Fibroblast of the conjunctiva (primary cell): ENCODE data around the gene DICER1.

ENCODE experiments used
- DNase-seq: peaks from one replicate; pipeline ENCODE4 v3.0.0-alpha.2; 2010; ENCODE audit warnings: low read depth

The DICER1 gene

DNA sequence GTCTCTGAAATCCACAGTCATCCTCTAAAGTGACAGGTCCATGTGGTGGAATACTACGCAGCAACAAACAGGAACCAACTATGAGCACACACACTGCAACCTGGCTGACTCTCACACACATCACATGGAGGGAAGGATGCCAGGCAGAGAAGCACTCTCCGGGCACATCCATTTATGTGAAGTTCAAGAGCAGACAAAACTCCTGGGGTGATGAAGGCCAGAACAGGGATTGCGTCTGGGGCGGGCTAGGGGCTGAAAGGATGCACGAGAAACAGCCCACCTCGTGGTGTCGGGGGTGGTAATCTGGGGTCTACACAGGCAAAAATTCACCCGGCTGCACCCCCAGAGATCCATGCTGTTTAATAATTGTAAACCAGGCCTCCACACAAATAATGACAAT lies 100.2 kb downstream of the DICER1 start:
- DNase-seq, result no peak

DNA sequence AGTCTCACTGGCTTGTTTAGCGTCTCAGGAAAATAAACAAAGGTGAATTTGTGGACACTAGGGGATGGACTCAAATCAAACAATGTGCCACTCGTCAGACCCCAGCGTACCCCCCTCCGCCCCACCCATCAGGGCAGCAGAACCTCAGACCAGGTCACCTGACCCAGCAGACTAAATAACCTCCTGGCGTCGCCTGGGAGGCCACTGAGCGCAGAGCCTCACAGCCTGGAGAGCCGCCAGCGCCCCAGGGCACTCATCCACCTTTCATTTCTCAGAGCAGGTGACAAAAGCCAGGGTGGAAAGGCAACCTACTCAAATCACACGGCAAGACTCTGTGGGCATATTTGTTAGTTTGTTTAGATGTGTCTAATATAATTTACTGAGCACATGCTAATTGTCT lies 100.9 kb downstream of the DICER1 start:
- DNase-seq, result no peak

DNA sequence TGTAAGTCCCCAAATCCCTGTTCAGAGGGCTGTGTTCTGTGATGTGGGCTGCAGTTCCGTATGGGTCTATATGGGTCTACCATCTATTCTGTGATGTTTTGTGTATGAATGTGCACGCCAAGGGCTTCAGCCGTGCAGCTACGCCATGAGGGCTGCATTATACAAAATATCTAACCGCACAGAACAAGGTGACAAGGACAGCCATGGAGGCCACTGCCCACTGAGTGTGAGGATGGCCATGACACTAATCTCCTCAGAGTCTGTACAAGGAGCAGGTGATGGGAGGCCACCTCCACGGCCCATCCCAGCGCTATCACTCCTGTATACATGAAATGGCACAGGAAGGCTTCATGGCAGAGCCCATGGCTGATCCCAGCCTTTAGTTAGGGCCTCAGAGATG lies 102.0 kb downstream of the DICER1 start:
- DNase-seq, result no peak

DNA sequence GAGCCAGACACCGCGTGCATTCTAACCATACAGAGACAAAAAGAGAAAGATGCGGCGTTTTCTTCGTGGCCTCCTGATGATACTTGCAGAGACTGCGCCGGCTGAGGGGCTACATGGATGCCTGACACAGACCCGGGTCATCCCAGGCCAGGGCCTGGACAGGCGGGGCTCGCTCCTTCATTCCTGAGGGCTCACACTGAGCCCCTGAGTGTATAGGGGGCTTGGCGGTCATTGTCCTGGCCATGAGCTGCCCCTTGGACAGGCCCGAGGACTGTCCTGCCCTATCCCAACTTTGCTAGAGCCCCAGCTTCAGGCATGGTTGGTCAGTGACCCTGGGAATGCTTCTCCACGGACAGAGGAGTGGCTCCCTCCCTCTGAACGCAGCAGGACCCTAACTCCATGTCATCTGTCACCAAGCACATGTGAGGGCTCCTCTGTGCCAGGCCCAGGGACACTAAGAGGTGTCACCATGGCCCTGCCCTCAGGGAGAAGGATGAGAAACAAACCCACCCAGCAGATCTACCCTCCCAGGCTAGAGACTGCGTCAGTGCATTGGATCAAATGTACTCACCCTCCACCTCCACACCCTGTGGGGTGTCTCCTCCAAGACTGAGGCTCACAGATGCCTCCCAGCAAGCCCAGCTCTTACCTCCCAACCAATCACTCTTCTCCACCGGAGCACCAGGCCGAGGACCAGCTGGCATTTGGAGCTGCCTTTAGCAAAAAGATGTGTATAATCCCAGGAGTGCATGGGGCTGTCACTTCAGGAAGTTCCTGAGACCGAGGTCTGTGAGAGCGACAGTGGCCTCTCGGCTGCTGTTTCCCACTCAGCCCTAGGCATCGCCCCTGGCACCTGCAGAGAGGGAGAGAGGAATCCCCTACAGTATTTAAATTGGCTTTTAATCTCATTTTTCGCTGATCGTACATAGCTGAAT lies 102.7 kb downstream of the DICER1 start:
- DNase-seq, result no peak

DNA sequence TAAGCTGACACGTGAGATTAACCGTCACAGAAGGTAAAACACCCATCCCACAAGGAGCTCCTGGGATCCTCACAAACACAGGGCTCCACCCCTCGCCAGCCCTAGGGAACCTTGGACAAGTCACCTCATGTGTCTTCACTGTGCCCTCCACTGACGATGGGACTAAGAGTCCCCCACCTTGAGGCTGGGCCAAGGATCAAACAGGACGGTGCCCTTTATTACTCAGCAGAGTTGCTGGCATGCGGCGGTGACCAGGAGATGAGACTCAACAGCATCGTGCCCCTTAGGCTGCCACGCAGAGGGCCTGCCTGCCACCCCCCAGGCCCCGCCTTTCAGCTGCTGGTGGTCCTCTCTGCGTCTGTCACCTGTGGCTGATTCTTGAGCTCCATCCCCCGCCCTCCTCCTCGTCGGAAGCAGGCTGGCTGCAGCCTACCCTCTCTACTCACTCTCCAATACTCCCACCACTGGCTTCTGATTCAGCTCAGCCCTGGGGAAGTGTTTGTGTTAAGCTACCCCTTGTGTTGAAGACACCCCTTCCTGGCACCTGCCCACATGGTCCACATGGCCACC lies 105.2 kb downstream of the DICER1 start:
- DNase-seq, result no peak

DNA sequence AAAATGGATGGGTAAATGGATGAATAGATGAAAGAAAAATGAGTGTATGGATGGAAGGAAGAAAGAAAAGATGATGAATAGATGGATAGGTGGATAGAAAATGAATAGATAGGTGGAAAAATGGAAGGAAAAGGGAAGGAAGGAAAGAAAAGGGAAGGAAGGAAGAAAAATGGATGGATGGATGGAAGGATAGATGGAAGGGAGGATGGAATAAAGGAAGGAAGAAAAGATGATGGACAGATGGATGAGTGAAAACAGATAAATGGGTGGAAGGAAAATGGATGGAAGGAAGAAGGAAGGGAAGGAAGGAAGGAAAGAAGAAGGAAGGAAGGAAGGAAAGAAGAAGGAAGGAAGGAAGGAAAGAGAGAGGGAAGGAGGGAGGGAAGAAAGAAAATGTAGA lies 107.4 kb downstream of the DICER1 start:
- DNase-seq, result no peak

DNA sequence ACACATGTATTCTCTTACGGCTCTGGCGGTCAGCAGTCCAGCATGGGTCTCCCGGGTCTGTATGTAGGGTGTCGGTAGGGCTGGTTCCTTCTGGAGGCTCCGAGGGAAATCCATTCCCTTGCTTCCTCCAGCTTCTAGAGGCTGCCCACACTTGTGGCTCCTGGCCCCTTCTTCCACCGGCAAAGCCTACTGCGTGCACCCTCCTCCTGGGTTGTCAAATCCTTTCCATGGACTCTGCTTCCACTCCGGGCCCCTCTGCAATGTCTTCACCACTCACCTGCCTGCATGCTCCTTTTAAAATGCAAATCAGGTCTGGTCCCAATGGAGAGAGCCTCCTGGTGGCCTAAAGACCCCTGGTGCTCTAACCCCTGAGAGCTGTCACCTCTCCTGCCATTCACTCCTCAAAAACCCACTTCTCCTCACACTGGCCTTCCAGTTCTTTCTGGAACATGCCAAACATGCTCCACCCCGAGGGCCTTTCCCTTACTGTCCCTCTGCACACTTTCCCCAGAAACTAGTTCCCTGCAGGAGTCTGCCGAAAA lies 108.5 kb downstream of the DICER1 start:
- DNase-seq, result no peak

DNA sequence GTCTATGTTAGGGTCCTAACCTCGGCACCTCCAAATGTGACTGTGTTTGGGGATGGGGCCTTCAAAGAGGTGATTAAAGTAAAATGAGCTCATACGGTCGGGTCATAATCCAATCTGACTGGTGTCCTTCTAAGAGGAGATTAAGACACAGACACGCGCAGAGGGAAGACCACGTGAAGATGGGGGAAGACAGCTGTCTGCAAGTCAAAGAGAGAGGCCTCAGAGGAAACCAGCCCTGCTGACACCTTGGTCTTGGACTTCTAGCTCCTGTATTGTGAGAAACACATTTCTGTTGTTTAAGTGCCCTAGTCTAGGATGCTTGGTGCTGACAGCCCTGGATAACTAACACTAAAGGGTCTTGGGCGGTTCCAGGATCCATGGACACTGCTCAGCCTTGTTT lies 109.6 kb downstream of the DICER1 start:
- DNase-seq, result no peak

DNA sequence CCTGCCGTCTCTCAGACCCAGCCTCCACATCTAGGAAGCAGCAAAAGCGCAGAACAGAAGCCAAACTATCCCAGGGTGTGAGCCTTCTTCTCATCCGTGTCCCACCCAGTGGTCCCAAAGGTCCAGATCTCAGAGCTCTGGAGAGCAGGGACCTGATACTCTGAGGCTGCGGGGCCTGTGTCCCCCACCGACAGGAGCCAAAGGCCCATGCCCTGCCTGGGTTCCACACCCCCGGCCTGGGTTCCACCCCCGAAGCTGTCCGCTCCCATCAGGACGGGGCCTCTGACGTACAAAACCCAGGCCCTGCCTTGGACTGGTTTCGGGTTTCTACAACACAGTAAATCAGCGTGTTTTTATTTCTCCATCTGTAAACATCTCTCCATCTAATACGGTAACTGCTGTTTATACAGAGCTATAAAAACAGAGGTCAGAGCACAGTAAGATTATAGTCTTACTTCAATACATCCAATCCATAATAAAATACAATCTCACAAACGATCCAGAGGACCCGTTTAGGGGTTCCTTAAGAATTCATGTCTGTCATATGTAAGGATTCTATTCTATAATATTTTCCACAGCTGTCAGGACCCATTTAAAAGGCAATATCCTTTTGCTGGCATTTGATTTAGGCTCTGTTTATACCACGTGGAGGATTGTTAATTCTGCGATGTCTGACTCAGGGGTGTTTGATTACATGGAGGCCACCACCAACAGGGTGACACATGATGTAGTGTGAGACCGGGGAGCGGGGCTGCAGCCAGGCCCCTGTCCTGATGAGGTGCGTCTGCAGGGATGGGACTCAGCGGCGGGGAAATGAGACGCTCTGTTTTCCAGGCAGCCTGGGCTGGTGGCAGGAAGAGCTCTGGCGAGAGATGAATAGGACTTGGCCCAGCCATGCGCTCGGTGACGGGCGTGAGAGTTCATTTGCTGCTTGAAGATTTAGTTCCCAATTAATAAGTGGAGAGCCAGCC lies 110.3 kb downstream of the DICER1 start:
- no peak for DNase-seq

DNA sequence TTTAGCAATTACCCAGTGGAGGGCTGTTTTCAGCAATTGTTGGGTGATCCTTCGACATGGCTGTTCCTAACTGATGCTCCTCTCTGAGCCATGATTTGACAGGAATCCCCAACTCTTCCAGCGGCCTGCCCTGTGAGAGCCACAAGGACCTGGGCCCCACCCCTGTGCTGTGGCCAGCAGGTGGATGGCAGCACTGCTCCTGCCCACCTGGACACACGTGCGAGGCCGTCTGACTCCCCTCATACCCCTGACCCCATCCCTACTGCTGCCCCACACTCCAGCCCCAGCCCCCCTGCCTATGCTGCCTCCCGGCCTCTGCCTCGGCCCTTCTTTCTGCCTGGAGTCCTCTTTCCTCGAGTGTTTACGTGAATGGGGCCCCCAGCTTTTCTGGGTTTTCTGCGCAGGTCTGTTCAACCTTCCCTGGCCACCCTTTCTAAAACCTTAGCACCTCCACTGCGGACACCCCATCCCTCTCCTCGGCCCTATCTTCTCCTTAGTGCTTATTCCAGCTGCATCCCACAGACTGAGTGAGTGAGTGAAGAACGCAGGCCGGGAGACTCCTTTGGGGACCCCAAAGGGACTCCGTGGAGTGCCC lies 111.4 kb downstream of the DICER1 start:
- DNase-seq, result no peak

DNA sequence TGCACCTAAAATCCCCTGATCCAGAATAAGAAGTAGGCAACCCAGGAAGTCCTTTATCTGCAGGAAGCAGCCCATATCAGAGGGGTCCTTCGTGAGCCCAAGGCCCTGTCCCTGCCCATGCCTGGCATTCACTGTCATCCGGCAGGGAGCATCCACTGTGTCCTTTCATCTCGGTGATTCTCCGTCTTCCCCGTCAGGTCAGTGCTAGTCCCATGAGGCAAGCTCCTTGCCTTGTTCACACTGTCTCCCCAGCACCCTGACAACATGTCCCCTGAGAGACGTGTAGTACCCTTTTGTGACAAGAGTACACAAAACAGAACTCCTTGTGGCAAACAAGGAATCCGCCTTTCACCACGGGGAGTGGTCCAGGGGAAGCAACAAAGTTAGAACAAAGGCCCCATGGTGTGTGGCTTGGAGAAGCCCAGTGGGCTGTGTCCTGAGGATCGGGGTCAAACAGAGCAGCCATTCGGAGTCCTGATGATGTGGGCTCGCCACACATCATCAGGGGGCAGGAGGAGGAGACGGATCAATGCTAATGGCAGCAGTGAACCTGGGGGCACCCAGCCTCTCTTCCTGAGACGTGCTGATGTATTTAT lies 112.1 kb downstream of the DICER1 start:
- no peak for DNase-seq

DNA sequence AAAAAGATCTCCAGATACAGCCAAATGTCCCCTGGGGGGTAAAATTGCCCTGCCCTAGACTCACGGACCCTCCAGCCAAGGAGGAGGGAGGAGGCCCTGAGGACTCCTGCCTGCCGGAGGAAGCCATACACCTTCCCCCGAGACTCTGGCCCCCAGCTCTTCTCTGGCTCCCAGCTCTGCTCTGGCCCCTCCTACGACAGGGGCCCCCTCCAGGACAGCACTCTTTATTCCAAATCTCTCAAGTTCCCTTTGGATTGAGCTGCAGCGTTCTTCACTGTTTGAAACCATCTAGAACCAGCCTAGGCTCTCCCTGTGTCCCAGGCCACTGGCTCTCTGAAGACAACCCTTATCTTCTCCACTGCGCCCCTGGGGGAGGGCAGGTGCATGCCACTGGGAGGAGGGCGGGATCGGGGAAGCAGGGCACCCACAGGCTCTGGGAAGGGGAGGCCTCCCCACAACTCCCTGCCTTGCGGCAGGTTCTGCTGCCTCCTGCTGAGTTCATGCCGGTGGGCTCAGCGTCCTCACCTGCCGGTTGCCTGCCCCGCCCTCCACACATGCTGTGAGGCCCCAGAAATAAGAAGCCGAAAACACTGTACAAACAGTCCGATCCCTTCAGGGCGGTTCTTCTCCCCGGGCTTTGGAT lies 112.7 kb downstream of the DICER1 start:
- no peak for DNase-seq

DNA sequence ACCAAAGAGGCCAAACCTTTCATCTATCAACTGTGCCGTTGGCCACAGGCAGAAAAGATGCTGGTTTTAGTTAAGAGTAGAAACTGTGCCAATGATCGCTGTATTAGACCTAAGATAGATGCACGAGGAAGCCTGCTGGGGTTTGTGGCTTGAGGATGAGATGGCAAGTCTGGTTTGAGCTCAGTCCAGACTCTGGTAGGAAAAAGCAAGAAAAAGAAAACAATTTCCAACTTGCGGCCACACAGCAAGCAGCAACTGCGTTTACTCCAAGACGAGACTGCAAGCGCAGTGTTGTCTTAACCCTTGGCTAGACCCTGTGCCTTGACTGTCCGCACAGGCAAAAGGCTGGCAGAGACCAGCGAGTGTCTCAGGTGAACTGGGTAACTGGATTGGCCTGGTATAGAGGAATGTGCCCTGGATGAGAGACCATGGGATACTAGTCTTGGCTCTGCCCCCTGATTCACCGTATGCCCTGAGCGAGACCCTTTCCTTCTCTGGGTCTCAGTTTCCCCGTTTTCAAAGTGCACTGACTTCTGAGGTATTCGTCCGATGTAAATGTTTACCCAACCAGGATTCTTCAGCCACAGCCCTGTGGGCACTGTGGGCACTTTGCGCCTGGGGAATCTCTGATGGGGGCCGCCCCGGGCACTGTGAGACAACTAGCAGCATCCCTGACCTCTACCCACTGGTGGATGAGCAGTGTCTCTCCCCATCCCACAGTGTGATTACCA lies 113.4 kb downstream of the DICER1 start:
- no peak for DNase-seq

DNA sequence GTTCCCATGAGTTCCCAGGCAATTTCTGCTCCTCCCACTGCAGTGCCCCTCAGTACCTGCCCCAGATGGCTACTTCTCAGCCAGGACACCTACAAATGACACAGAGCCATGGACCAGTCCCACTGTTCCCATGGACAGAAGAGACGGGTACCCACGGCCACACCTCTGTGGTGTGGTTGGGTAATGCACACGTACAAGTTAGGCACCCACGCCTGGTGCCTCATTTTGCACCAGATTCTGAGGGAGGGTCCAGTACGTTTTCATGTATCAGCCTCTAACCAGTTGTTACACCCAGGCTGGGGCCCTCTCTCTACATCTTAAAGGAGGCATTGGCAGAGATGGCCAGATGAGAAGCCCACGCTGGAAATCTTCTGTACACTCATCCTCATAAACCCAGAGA lies 114.0 kb downstream of the DICER1 start:
- no peak for DNase-seq

DNA sequence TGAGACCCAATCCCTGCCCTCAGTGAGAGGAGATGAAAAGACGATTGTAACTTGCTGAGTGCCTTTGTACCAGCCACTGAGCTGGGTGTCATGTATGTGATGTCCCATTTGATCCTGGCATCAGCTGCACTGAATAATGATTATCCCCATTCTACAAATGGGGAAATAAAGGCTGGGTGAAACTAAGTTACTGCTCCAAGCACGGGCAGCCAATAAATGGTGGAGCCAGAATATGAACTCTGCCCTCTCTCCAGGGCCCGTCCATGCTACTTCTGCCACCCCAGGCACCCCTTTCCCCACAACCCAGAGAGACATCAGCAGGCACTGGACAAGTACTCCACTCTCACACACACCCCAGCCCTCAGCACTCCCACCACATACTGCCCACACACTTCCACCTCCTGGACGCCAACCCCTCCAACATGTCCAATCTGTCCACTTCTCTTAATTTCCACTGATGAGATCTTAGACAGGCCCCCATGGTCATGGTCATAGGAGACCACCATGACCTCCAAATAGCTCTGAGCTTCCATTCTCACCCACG lies 115.8 kb downstream of the DICER1 start:
- no peak for DNase-seq

DNA sequence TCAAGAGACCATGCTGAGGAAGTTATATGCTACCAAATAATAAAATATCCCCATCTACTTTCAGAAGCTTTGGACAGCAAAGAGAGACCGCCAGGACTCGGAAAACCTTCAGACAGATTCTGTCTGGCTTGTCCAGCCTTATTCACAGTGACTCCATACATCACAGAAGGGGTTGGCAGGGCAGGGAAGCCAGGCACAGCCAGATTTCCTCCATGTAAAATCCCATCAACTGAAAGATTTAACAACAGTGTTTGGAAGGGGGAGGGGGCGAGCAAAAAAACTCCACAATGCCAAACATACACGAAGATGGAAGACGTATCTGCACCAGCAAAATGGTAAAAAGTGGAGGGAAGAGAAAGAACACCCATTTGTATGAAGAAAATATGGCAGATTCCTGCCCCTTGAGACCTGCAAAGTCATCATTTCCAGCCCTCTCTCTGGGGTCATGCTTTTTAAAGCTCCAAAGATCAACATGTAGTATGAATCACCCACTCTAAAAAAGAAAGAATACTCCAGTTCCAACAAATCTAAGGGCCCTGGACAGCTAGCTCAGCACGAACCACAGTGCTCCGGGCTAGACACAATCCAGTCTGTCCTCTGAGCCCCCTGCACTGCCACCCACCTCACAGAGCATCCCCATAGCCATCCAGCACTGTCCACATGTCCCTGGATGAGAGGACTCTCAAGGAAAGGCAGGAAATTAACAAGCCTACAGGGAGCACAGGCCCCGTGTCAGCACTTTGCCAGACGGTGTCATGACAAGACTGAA lies 116.4 kb downstream of the DICER1 start:
- DNase-seq, result no peak

DNA sequence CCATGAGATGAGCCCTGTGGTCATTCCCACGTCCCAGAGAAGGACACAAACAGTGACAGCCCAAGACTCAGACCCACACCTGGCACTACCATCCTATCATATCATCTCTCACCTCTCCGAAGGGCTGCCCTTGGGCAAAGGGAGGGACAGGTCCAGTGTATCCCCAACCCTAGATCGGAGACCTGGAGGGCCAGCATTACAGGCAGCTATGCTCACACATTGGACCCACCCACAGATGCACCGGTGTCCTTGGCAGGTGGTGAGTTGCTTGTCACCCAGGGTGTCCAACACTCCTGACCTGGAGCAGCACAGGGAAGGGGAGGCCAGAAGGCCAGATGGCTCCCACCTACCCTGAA lies 117.4 kb downstream of the DICER1 start:
- no peak for DNase-seq

DNA sequence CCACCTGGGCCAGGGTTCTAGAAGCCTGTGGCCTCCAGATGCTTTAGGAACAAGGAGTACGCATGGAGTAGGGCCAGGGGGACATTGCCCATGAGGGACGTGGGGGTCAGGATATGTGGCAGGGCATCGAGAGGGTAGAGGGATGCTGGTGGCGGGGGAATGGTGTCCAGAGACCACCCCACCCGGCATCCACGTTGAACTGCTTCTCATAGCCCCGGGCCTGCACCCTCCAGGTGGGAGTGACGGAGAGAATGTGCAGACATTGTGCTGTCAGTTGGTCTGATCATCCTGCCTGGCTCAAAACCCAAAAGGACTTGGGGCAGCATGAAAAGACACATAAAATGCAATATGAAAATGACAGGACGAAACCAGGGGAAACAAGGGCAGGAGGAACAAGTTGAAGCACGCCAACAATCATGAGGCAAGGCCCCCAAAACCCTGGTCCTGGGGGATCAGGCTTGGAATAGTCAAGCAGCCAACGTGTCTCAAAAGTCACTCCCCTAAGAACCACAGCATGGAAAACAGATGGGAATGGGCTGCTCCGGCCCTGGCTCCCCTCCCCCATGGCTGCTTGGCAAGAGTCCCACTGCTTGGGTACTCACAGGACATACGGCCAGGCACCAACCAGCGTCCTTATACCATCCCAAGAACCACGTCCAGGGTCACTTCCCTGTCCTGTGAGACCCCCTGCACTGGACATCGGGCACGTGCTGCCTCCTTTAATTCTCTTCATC lies 117.9 kb downstream of the DICER1 start:
- DNase-seq, result no peak
